ENCODE data around the gene GAS7.

Gene GAS7

GRCh38 chr17:10127819-10128425 lies 70.5 kb downstream of the GAS7 start:
- no peak for DNase-seq

GRCh38 chr17:10126616-10127501 lies 71.5 kb downstream of the GAS7 start:
- no peak for DNase-seq

- DNase-seq, result no peak
Measured at GRCh38 chr17:10126276-10126615, 72.2 kb downstream of the GAS7 start.

GRCh38 chr17:10125531-10126275 lies 72.7 kb downstream of the GAS7 start:
- DNase-seq, result no peak

DNA sequence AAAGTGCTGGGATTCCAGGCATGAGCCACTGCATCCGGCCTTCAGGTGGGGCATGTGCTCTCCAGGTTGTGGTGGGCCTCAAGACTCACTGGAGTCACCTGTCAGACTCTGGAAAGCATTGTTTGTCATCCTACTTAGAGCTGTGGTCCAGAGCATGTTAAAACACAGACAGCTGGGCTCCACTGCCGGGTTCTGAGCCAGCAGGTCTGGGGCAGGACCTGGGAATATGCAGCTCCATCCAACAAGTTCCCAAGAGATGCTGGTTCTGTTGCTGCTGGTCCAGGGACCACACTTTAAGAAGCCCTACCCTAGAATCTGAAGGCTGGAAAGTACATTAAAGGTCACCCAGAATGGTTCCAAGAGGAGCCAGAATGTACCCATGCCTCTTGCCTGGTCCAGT lies 75.3 kb downstream of the GAS7 start:
- no peak for DNase-seq

DNA sequence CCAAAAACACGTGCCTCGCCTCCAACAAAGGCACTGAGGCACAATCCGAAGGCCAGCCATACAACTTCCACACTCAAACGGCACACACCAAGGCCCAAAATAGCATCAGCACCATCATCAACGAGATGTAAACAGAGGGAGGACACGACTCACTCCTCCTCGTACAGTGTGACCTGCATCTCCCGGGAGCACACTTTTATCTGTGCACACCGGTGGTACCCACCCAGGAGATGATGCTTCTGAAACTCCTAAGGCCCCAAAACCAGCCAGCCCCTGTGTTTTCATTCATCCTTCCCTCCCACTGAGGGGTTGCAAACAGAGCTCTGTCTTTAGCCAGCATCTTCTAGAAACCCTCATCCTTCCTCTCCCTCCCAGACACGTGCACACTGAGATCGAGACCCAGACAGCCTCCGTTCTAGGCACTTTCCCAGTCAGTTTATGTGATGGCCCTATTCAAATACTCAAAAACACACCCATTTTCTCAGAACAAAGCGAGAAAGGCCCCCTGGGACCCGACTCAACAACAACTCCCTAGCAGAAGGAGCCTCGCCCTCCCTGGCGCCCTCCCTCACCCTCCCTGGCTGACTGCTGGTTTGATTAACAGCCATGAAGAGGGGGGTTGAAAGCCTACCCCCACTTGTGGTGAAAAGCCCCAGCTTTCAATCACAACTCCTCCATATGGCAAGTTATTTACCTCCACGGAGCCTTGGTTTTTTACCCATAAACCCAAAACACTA lies 76.3 kb downstream of the GAS7 start:
- DNase-seq, result no peak

GRCh38 chr17:10120749-10121148 lies 77.7 kb downstream of the GAS7 start:
- no peak for DNase-seq

DNA sequence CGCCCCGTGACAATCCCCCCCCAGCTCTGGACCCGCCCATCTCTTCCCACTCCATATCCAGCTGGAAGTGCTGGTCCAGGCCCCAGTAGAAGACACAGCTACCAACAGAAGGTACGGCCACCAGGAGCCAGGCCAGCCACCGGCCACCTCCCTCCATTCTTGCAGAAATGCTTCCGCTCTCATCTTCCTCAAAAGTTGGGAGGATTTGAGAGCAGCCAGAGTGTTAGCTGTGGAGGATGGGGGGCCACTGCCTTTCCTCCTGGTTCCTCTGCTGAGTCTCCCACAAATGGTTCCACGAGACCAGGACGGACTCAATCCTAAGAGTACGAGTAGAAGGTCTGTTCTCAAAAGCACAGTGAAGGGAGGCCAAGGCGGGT lies 78.3 kb downstream of the GAS7 start:
- DNase-seq, result no peak

GRCh38 chr17:10119203-10120108 lies 79.0 kb downstream of the GAS7 start:
- DNase-seq, result no peak

DNA sequence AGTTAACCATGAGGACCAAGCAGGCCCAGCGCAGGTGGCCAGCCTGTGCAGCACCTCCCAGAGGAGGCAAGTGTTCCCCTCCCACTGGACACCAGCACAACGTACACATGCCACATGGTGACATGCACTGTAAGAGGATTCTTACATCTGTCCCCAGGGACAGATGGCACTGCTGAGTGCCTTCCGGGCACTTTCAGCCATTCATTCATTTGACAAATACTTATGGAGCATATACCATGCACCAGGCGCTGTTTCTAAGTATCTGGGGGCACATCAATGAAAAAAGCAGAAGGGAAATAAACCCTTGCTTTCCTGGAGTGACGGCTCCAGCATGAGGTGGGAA lies 79.6 kb downstream of the GAS7 start:
- DNase-seq, result no peak

- DNase-seq, result no peak
Measured at GRCh38 chr17:10117581-10118001, 80.8 kb downstream of the GAS7 start.

GRCh38 chr17:10116753-10117420 lies 81.5 kb downstream of the GAS7 start:
- no peak for DNase-seq

DNA sequence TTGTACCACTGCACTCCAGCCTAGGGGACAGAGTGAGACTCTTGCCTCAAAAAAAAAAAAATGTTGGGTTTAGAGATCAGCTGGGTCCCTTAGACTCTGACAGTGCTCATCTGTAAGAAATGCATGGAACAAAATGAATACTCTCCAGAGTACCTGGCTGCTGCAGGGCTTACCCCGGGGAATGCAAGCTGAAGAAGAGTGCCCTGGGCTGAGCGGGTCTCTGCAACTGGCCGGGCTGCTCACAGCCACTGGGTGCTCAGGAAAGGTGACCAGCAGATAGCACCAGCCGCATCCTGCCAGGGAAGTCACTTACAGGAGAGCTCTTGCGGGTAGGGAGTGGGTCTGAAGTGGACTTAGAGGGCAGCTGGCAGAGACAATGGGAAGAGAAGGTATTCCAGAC lies 82.1 kb downstream of the GAS7 start:
- DNase-seq, result no peak

DNA sequence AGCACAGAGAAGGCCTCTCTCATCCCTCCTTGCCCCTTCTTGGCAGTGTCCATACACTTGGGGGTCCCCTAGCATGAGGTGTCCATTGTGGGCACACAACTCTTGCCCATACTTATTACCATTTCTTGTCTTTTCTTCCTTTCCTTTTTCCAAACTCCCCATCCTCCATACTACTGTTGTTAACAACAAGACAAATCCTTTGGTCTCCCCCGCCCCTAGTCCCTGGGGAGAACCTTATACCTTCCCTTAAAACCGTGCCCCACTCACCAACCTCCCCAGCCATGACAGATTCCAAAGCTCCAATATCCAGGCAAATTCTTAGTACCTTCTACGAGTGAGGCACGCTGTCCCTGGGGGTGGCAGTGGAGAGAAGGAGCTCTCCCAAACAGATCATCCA lies 82.9 kb downstream of the GAS7 start:
- no peak for DNase-seq

GRCh38 chr17:10114931-10115535 lies 83.4 kb downstream of the GAS7 start:
- DNase-seq, result no peak

- no peak for DNase-seq
Measured at GRCh38 chr17:10112962-10113361, 85.4 kb downstream of the GAS7 start.

DNA sequence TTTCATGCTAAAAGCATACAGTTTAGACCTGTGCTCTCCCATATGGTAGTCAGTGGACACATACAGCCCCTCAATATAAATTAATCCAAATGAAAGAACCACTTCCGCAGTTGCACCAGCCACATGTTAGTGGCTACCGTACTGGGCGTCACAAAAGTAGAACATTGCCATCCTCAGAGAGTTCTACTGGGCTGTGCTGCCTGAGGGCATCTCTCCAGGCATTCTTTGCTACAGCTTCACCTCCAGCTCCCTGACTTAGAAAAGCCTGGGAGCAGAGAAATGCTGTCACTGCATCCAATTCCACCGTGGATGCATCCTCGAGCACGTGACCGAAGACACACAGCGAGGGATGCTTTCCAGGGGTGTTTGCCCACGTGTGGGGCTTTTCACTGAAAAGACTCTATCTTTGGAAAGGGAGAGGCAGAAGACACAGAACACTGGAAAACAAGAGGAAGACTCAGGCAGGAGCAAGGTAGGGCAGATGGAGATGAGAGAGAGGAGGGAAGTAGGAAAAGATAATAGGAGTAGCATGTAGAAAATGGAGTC lies 86.4 kb downstream of the GAS7 start:
- DNase-seq, result no peak

DNA sequence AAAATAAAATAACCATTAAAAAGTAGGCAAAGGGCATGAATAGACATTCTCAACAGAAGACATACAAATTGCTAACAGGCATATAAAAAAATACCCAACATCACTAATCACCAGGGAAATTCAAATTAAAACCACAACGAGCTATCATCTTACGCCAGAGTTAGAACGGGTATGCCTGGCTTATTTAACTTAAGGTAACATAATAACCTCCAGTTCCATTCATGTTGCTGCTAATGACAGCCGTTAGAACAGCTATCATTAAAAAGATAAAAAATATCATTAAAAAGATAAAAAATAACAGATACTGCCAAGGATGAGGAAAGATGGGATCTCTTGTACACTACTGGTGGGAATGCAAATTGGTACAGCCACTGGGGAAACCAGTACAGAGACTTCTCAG lies 89.3 kb downstream of the GAS7 start:
- peak; percentile 80 for DNase-seq

DNA sequence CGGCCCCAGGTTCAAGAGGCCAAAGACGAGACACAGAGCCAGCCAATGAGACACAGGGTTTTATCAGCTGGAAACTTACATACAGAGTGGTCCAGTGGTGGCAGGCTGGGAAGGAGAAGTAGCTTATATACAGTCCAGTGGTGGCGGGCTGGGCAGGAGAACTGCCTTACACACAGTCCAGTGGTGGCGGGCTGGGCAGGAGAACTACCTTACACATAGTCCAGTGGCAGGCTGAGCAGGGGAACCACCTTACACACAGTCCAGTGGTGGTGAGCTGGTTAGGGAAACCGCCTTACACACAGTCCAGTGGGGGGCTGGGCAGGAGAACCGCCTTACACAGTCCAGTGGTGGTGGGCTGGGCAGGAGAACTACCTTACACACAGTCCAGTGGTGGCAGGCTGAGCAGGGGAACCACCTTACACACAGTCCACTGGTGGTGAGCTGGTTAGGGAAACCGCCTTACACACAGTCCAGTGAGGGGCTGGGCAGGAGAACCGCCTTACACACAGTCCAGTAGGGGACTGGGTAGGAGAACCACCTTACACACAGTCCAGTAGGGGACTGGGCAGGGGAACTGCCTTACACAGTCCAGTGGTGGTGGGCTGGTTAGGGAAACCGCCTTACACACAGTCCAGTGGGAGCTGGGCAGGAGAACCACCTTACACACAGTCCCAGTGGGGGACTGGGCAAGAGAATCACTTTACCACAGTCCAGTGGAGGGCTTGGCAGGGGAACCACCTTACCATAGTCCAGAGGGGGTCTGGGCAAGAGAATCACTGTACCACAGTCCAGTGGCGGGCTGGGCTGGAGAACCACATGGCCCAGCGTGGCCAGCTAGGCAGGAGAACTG lies 90.9 kb downstream of the GAS7 start:
- DNase-seq, result no peak

- DNase-seq, result no peak
Measured at GRCh38 chr17:10106067-10106466, 92.3 kb downstream of the GAS7 start.
